Osteoblast (primary cell): ENCODE data around the gene MMP24. TPM values are rescaled to one million over a fixed set of nuclear protein-coding genes. Genes with fewer than 3 reads are reported as not detected.

Experiments
- DNase-seq: peaks from one replicate; pipeline ENCODE4 v3.0.0; 2011; ENCODE audit warnings: low spot score, mixed read lengths; ENCODE audit not compliant: insufficient read length; ENCODE audit errors: missing footprints
- H2AFZ ChIP-seq: 2 replicates; pipeline ENCODE4 v1.6.0; 2011; ENCODE audit warnings: mild to moderate bottlenecking, low read length
- H3K27ac ChIP-seq: 2 replicates; pipeline ENCODE4 v1.5.1; 2011; ENCODE audit warnings: mild to moderate bottlenecking, low read depth, low read length, moderate library complexity
- H3K27me3 ChIP-seq: 2 replicates; pipeline ENCODE4 v1.6.0; 2012; ENCODE audit warnings: mild to moderate bottlenecking, control low read depth, inconsistent platforms, low read length, moderate library complexity; ENCODE audit not compliant: insufficient read depth
- H3K36me3 ChIP-seq: 2 replicates; pipeline ENCODE4 v1.5.1; 2011; ENCODE audit warnings: mild to moderate bottlenecking, low read length, control low read depth, moderate library complexity; ENCODE audit not compliant: insufficient read depth
- H3K4me1 ChIP-seq: 2 replicates; pipeline ENCODE4 v1.5.1; 2011; ENCODE audit warnings: mild to moderate bottlenecking, low read length, control low read depth, moderate library complexity; ENCODE audit not compliant: insufficient read depth
- H3K4me2 ChIP-seq: 2 replicates; pipeline ENCODE4 v1.6.0; 2011; ENCODE audit warnings: mild to moderate bottlenecking, low read length; ENCODE audit not compliant: insufficient read depth
- H3K4me3 ChIP-seq: fragments of 200-600 bp; sonication (generic); 3 replicates; pipeline ENCODE4 v1.5.1; 2012; ENCODE audit warnings: mild to moderate bottlenecking, low read length, inconsistent platforms; ENCODE audit not compliant: insufficient read depth
- H3K79me2 ChIP-seq: 2 replicates; pipeline ENCODE4 v1.6.0; 2012; ENCODE audit warnings: mild to moderate bottlenecking, low read length, control low read depth, inconsistent platforms; ENCODE audit not compliant: insufficient read depth
- H3K9me3 ChIP-seq: 2 replicates; pipeline ENCODE4 v1.5.1; 2011; ENCODE audit warnings: low read depth, low read length, control low read depth
- H4K20me1 ChIP-seq: 2 replicates; pipeline ENCODE4 v1.6.0; 2012; ENCODE audit warnings: mild to moderate bottlenecking, low read length, control low read depth; ENCODE audit not compliant: insufficient read depth
- CTCF ChIP-seq: IDR thresholded peaks from 2 replicates; pipeline ENCODE4 v1.5.1; 2011; ENCODE audit warnings: mild to moderate bottlenecking, low read depth, low read length, moderate library complexity; ENCODE audit errors: extremely low read depth
- small RNA-seq: library from RNA; depleted of rRNA; stranded (forward); fragments of <200 nt; gene quantifications from one replicate; pipeline ENCODE3, GENCODE V24; 2012
- total RNA-seq: library from RNA; depleted of rRNA; stranded (reverse); fragments of >200 nt; gene quantifications from 2 replicates; pipeline ENCODE4 v1.2.3, GENCODE V29; 2012

Gene MMP24
- total RNA-seq, 1 donor, result 1.1 TPM

GRCh38 chr20:35320396-35321126 is 94.1 kb downstream of the MMP24 start:
- TF ChIP-seq CTCF, result no peak
- Histone ChIP-seq H3K9me3 (no peaks in the 10 kb centered on the region), H3K4me3 (peak overlapping the region; percentile 11), H3K79me2 (no peaks in the 10 kb centered on the region), H3K4me1 (peaks cover 48% of the 10 kb centered on the region), H4K20me1 (no peaks in the 10 kb centered on the region), H3K4me2 (peak overlapping the region; percentile 64), H3K36me3 (no peaks in the 10 kb centered on the region), H2AFZ (no peak overlapping the region), H3K27ac (peak overlapping the region; percentile 90), H3K27me3 (no peaks in the 10 kb centered on the region)
- peak; percentile 89 for DNase-seq

- H3K27me3 ChIP-seq, result no peaks in the 10 kb centered on the region
- no peaks in the 10 kb centered on the region for H4K20me1 ChIP-seq
- no peak overlapping the region for H3K27ac ChIP-seq
- no peak overlapping the region for H3K4me2 ChIP-seq
- DNase-seq, result no peak
- H3K9me3 ChIP-seq, result no peaks in the 10 kb centered on the region
- H3K36me3 ChIP-seq, result peaks cover 4% of the 10 kb centered on the region
- TF ChIP-seq CTCF, result no peak
- H3K4me1 ChIP-seq, result peaks cover 23% of the 10 kb centered on the region
- H3K79me2 ChIP-seq, result no peaks in the 10 kb centered on the region
- no peak overlapping the region for H3K4me3 ChIP-seq
- no peak overlapping the region for H2AFZ ChIP-seq
Measured at GRCh38 chr20:35325401-35325800, 98.9 kb downstream of the MMP24 start.

GRCh38 chr20:35326021-35326739 is 99.7 kb downstream of the MMP24 start:
- H4K20me1 ChIP-seq, result no peaks in the 10 kb centered on the region
- no peak for DNase-seq
- H2AFZ ChIP-seq, result no peak overlapping the region
- H3K4me1 ChIP-seq, result peaks cover 15% of the 10 kb centered on the region
- no peak overlapping the region for H3K27ac ChIP-seq
- no peaks in the 10 kb centered on the region for H3K9me3 ChIP-seq
- TF ChIP-seq CTCF, result no peak
- peaks cover 4% of the 10 kb centered on the region for H3K36me3 ChIP-seq
- no peak overlapping the region for H3K4me3 ChIP-seq
- no peaks in the 10 kb centered on the region for H3K79me2 ChIP-seq
- no peaks in the 10 kb centered on the region for H3K27me3 ChIP-seq
- H3K4me2 ChIP-seq, result no peak overlapping the region

Small RNA genes lying within 50 kb of the gene (small RNA-seq; reads per million reads assigned to genes)
- not detected for gene MT1P3
- gene RNA5SP483, result not detected

Other genes starting within 250 kb of the MMP24 start
- 98.7 and 98.8 TPM in 2 replicates for gene TRPC4AP, start 133.9 kb upstream of the MMP24 start, total RNA-seq
- gene EDEM2, start 79.4 kb upstream of the MMP24 start, total RNA-seq, result 32.2 and 41.8 TPM in 2 replicates
- gene PROCR, start 54.6 kb upstream of the MMP24 start, total RNA-seq, result 35.9 and 38.0 TPM in 2 replicates
- gene MMP24OS, start 51.4 kb downstream of the MMP24 start, total RNA-seq, result 22.1 and 30.9 TPM in 2 replicates
- gene EIF6, start 58.1 kb downstream of the MMP24 start, total RNA-seq, result 109 and 121 TPM in 2 replicates
- not detected in 2 replicates for gene FAM83C, start 65.7 kb downstream of the MMP24 start, total RNA-seq
- 15.2 and 20.3 TPM in 2 replicates for gene UQCC1, start 185.3 kb downstream of the MMP24 start, total RNA-seq
- 37.6 and 48.9 TPM in 2 replicates for gene GDF5, start 211.5 kb downstream of the MMP24 start, total RNA-seq
- 23.3 and 23.5 TPM in 2 replicates for gene CEP250, start 228.9 kb downstream of the MMP24 start, total RNA-seq